ENCODE results near the gene RBMS2.

Gene RBMS2

GRCh38 chr12:56585098-56585497 is 63.5 kb downstream of the RBMS2 start:
- DNase-seq = no peak
- Histone ChIP-seq H3K4me3 (ENCODE audit: low read depth, low read length) (no peak overlapping the region), H3K9me3 (ENCODE audit: severe bottlenecking) (no peaks in the 10 kb centered on the region), H3K27ac (no peak overlapping the region), H3K27me3 (ENCODE audit: insufficient read depth, low read depth, severe bottlenecking) (no peaks in the 10 kb centered on the region), H3K36me3 (no peaks in the 10 kb centered on the region)
- TF ChIP-seq CTCF (IDR thresholded peaks at IDR 0.05; ENCODE audit: low read depth, low read length) = no peak

DNA sequence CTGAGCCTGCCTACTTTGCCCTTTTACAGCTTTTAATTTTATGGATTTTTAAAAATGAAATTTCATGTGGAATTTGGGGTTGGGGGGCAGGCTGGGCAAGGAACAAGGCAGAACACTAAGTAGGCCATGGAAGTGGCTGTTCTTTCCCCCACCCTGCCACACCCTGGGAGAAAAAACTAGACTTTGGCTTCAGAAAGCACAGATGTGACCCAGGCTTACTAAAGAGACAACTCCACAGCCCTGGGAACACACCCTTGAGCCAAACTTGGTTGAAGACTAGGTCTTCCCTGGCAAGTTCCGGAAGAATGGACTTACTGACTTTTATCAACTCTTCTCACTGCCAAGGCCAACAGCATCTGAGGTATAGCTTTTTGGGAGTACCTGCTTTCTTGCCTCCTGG is 68.2 kb downstream of the RBMS2 start:
- Histone ChIP-seq H3K36me3 (no peaks in the 10 kb centered on the region), H3K27me3 (ENCODE audit: insufficient read depth, low read depth, severe bottlenecking) (no peaks in the 10 kb centered on the region), H3K9me3 (ENCODE audit: severe bottlenecking) (no peaks in the 10 kb centered on the region), H3K27ac (no peak overlapping the region), H3K4me3 (ENCODE audit: low read depth, low read length) (no peak overlapping the region)
- no peak for DNase-seq
- TF ChIP-seq CTCF (IDR thresholded peaks at IDR 0.05; ENCODE audit: low read depth, low read length) = no peak

- Histone ChIP-seq H3K9me3 (ENCODE audit: severe bottlenecking) (no peaks in the 10 kb centered on the region), H3K27me3 (ENCODE audit: insufficient read depth, low read depth, severe bottlenecking) (no peaks in the 10 kb centered on the region), H3K4me3 (ENCODE audit: low read depth, low read length) (no peak overlapping the region), H3K27ac (no peak overlapping the region), H3K36me3 (no peaks in the 10 kb centered on the region)
- peak; percentile 80 for TF ChIP-seq CTCF (IDR thresholded peaks at IDR 0.05; ENCODE audit: low read depth, low read length)
- peak; percentile 54 for DNase-seq
Measured at GRCh38 chr12:56590237-56590830, 68.7 kb downstream of the RBMS2 start.

- Histone ChIP-seq H3K27me3 (ENCODE audit: insufficient read depth, low read depth, severe bottlenecking) (no peaks in the 10 kb centered on the region), H3K4me3 (ENCODE audit: low read depth, low read length) (no peak overlapping the region), H3K36me3 (peaks cover 2% of the 10 kb centered on the region; the same call in 1 of the 2 replicates), H3K27ac (no peak overlapping the region), H3K9me3 (ENCODE audit: severe bottlenecking) (no peaks in the 10 kb centered on the region)
- no peak for TF ChIP-seq CTCF (IDR thresholded peaks at IDR 0.05; ENCODE audit: low read depth, low read length)
- DNase-seq = peak; percentile 25
Measured at GRCh38 chr12:56591126-56591525, 69.5 kb downstream of the RBMS2 start.

DNA sequence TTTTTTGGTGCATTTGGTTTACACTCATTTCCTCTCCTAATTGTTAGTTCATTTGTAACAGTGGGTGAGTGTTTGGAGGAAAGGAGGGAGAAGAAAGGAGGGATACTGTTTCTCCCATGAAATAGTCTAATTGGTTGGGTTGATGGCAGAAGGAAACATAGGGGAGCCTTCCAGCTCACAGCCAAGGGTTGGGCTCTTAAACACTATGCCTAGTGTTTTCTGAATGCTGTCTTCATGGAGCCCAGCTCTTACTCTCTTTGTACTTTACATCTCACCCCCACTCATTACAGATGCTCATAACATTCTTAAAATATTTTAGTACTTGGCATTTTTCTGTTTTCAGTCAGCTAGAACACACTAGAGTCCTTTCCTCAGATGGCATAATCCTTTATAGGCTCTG is 70.3 kb downstream of the RBMS2 start:
- DNase-seq = no peak
- no peaks in the 10 kb centered on the region for H3K27me3 ChIP-seq (ENCODE audit: insufficient read depth, low read depth, severe bottlenecking)
- H3K36me3 ChIP-seq = peaks cover 10% of the 10 kb centered on the region
- H3K27ac ChIP-seq = no peak overlapping the region
- TF ChIP-seq CTCF (IDR thresholded peaks at IDR 0.05; ENCODE audit: low read depth, low read length) = no peak
- H3K4me3 ChIP-seq (ENCODE audit: low read depth, low read length) = no peak overlapping the region
- no peaks in the 10 kb centered on the region for H3K9me3 ChIP-seq (ENCODE audit: severe bottlenecking)

Data from WERI-Rb-1 (cell line).